GF-D8 (cell line): ENCODE data around the gene EARS2.
"Not testable (repeated sequence)": the region's sequence is repeated elsewhere in the genome, so short reads cannot be mapped to it uniquely, and the experiment has no call there.

Source experiments
- DNase-seq: peaks from one replicate; lab custom pipeline; 2025; lab: John Stamatoyannopoulos, UW

EARS2 gene

GRCh38 chr16:23567602-23568001, 10.5 kb upstream of the EARS2 start:
- no peak for DNase-seq

GRCh38 chr16:23566724-23567123, 9.6 kb upstream of the EARS2 start:
- no peak for DNase-seq

GRCh38 chr16:23564575-23565363, 7.6 kb upstream of the EARS2 start:
- no peak for DNase-seq

- DNase-seq: no peak
Measured at GRCh38 chr16:23563186-23563585, 6.0 kb upstream of the EARS2 start.

GRCh38 chr16:23562505-23562904, 5.4 kb upstream of the EARS2 start:
- no peak for DNase-seq

GRCh38 chr16:23561586-23561985, 4.4 kb upstream of the EARS2 start:
- DNase-seq: no peak

- no peak for DNase-seq
Measured at GRCh38 chr16:23557779-23558702, 891 bp upstream of the EARS2 start.

GRCh38 chr16:23554536-23554935, 2.6 kb downstream of the EARS2 start:
- DNase-seq: no peak

- no peak for DNase-seq
Measured at GRCh38 chr16:23552161-23552560, 5.0 kb downstream of the EARS2 start.

GRCh38 chr16:23549938-23550337, 7.2 kb downstream of the EARS2 start:
- no peak for DNase-seq

- DNase-seq: no peak
Measured at GRCh38 chr16:23544436-23544835, 12.7 kb downstream of the EARS2 start.

- not testable (repeated sequence) for DNase-seq
Measured at GRCh38 chr16:23540817-23541178, 16.4 kb downstream of the EARS2 start.

- no peak for DNase-seq
Measured at GRCh38 chr16:23539984-23540816, 16.9 kb downstream of the EARS2 start.

- DNase-seq: no peak
Measured at GRCh38 chr16:23538919-23539278, 18.3 kb downstream of the EARS2 start.

- DNase-seq: no peak
Measured at GRCh38 chr16:23537390-23537789, 19.8 kb downstream of the EARS2 start.

- DNase-seq: no peak
Measured at GRCh38 chr16:23535901-23536300, 21.2 kb downstream of the EARS2 start.

- no peak for DNase-seq
Measured at GRCh38 chr16:23534868-23535860, 22.0 kb downstream of the EARS2 start.

- no peak for DNase-seq
Measured at GRCh38 chr16:23532448-23532847, 24.7 kb downstream of the EARS2 start.

- DNase-seq: no peak
Measured at GRCh38 chr16:23530062-23530461, 27.1 kb downstream of the EARS2 start.

- DNase-seq: no peak
Measured at GRCh38 chr16:23528644-23529310, 28.4 kb downstream of the EARS2 start.
